ENCODE measurements around the gene ALOX15. TPM values are rescaled to one million over a fixed set of nuclear protein-coding genes. Genes with fewer than 3 reads are reported as not detected.

Gene ALOX15
- total and polyA plus RNA-seq, 9 of the 15 experiments (the other 6 are each of a cell fraction or from before 2014, with no cell fraction given): not detected

DNA sequence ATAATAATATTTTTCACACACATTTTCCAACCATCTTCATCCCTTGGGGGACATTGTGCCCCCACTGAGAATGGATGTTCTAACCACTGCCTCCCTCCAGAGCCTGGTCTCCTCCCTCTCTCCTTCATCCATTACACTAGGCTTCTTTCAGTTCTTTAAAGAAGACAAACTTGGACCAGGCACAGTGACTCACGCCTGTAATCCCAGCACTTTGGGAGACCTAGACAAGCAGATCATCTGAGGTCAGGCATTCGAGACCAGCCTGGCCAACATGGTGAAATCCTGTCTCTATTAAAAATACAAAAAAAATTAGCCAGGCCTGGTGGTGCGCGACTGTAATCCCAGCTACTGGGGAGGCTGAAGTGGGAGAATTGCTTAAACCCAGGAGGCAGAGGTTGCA is 6.5 kb downstream of the ALOX15 start (continued):
- TF ChIP-seq, protein P1, sequence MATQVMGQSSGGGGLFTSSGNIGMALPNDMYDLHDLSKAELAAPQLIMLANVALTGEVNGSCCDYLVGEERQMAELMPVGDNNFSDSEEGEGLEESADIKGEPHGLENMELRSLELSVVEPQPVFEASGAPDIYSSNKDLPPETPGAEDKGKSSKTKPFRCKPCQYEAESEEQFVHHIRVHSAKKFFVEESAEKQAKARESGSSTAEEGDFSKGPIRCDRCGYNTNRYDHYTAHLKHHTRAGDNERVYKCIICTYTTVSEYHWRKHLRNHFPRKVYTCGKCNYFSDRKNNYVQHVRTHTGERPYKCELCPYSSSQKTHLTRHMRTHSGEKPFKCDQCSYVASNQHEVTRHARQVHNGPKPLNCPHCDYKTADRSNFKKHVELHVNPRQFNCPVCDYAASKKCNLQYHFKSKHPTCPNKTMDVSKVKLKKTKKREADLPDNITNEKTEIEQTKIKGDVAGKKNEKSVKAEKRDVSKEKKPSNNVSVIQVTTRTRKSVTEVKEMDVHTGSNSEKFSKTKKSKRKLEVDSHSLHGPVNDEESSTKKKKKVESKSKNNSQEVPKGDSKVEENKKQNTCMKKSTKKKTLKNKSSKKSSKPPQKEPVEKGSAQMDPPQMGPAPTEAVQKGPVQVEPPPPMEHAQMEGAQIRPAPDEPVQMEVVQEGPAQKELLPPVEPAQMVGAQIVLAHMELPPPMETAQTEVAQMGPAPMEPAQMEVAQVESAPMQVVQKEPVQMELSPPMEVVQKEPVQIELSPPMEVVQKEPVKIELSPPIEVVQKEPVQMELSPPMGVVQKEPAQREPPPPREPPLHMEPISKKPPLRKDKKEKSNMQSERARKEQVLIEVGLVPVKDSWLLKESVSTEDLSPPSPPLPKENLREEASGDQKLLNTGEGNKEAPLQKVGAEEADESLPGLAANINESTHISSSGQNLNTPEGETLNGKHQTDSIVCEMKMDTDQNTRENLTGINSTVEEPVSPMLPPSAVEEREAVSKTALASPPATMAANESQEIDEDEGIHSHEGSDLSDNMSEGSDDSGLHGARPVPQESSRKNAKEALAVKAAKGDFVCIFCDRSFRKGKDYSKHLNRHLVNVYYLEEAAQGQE (IDR thresholded peaks at IDR 0.05; ENCODE audit: borderline replicate concordance): no peak
- TF ChIP-seq, protein P1 (CRISPR knock-in tag; IDR thresholded peaks at IDR 0.05; ENCODE audit: low read depth): no peak
- TF ChIP-seq PHF21A (IDR thresholded peaks at IDR 0.05; ENCODE audit: borderline replicate concordance, low read depth) (no peak), FOXK1 (CRISPR knock-in tag; IDR thresholded peaks at IDR 0.05; ENCODE audit: borderline replicate concordance) (no peak), E2F3 (CRISPR knock-in tag; IDR thresholded peaks at IDR 0.05) (no peak), RBM22 (IDR thresholded peaks at IDR 0.05; ENCODE audit: low read depth, low read length, poor library complexity, severe bottlenecking) (no peak)
- TF ChIP-seq, protein P2, sequence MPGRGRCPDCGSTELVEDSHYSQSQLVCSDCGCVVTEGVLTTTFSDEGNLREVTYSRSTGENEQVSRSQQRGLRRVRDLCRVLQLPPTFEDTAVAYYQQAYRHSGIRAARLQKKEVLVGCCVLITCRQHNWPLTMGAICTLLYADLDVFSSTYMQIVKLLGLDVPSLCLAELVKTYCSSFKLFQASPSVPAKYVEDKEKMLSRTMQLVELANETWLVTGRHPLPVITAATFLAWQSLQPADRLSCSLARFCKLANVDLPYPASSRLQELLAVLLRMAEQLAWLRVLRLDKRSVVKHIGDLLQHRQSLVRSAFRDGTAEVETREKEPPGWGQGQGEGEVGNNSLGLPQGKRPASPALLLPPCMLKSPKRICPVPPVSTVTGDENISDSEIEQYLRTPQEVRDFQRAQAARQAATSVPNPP (IDR thresholded peaks at IDR 0.05; ENCODE audit: borderline replicate concordance, insufficient read depth, insufficient read length): no peak

Measured in K562 (cell line).